HEK293 (cell line): ENCODE measurements around the gene EBP.

Source experiments
- CTCF ChIP-seq: fragments of 450-650 bp; formaldehyde crosslinking; IDR thresholded peaks from 2 replicates; pipeline ENCODE4 v1.5.1; 2016; ENCODE audit warnings: missing biosample characterization, missing genetic modification characterization
- KLF8 ChIP-seq: fragments of 450-650 bp; formaldehyde crosslinking; IDR thresholded peaks from 2 replicates; pipeline ENCODE4 v1.5.1; 2016; ENCODE audit warnings: missing biosample characterization, missing genetic modification characterization
- SALL2 ChIP-seq: fragments of 450-650 bp; formaldehyde crosslinking; IDR thresholded peaks from 2 replicates; pipeline ENCODE4 v1.5.0; 2017; ENCODE audit warnings: missing biosample characterization, mild to moderate bottlenecking, missing genetic modification characterization, borderline replicate concordance
- WT1 ChIP-seq: fragments of 450-650 bp; formaldehyde crosslinking; IDR thresholded peaks from 2 replicates; pipeline ENCODE4 v1.5.1; 2016; ENCODE audit warnings: missing biosample characterization, missing genetic modification characterization
- ZBTB6 ChIP-seq: fragments of 450-650 bp; formaldehyde crosslinking; IDR thresholded peaks from 2 replicates; pipeline ENCODE4 v1.5.1; 2017; ENCODE audit warnings: missing biosample characterization, missing genetic modification characterization
- ZEB2 ChIP-seq: fragments of 450-650 bp; formaldehyde crosslinking; IDR thresholded peaks from 2 replicates; pipeline ENCODE4 v1.5.1; 2016; ENCODE audit warnings: missing biosample characterization, missing genetic modification characterization
- ZIC2 ChIP-seq: fragments of 450-650 bp; formaldehyde crosslinking; IDR thresholded peaks from 2 replicates; pipeline ENCODE4 v1.5.1; 2016; ENCODE audit warnings: missing biosample characterization, missing genetic modification characterization
- ZNF10 ChIP-seq: fragments of 450-650 bp; formaldehyde crosslinking; IDR thresholded peaks from 2 replicates; pipeline ENCODE4 v1.5.1; 2017; ENCODE audit warnings: missing biosample characterization, missing genetic modification characterization
- ZNF423 ChIP-seq: fragments of 450-650 bp; formaldehyde crosslinking; IDR thresholded peaks from 2 replicates; pipeline ENCODE4 v1.5.1; 2016; ENCODE audit warnings: missing biosample characterization, missing genetic modification characterization
- ZNF580 ChIP-seq: fragments of 450-650 bp; formaldehyde crosslinking; IDR thresholded peaks from 2 replicates; pipeline ENCODE4 v1.5.1; 2016; ENCODE audit warnings: missing biosample characterization, missing genetic modification characterization
- ZNF600 ChIP-seq: fragments of 450-650 bp; formaldehyde crosslinking; IDR thresholded peaks from 2 replicates; pipeline ENCODE4 v1.5.1; 2016; ENCODE audit warnings: missing biosample characterization, missing genetic modification characterization
- ZNF626 ChIP-seq: fragments of 450-650 bp; sonication (Bioruptor Pico); formaldehyde crosslinking; IDR thresholded peaks from 2 replicates; pipeline ENCODE4 v1.5.1; 2018; ENCODE audit warnings: missing biosample characterization, missing genetic modification characterization, inconsistent platforms
- ZSCAN5A ChIP-seq: fragments of 450-650 bp; formaldehyde crosslinking; IDR thresholded peaks from 2 replicates; pipeline ENCODE4 v1.5.1; 2016; ENCODE audit warnings: missing biosample characterization, missing genetic modification characterization

GRCh38 chrX:48576108-48576507 lies 54.5 kb downstream of the EBP start:
- TF ChIP-seq CTCF (tag by site-specific recombination) (no peak), ZBTB6 (tag by site-specific recombination) (no peak), ZNF626 (tag by site-specific recombination) (no peak), ZNF600 (tag by site-specific recombination) (no peak), KLF8 (tag by site-specific recombination) (no peak), ZNF580 (tag by site-specific recombination) (no peak), ZNF10 (tag by site-specific recombination) (no peak), ZEB2 (tag by site-specific recombination) (no peak), SALL2 (tag by site-specific recombination) (no peak), WT1 (tag by site-specific recombination) (no peak), ZNF423 (tag by site-specific recombination) (no peak), ZSCAN5A (tag by site-specific recombination) (no peak), ZIC2 (tag by site-specific recombination) (no peak)
